Sciatic nerve (tissue), 2 donors: ENCODE measurements around the gene MPP1. TPM values are rescaled to one million over a fixed set of nuclear protein-coding genes. Genes with fewer than 3 reads are reported as not detected.
A peak's percentile ranks its signal among the peaks of the same experiment; 100 is the strongest.

ENCODE experiments used
- ATAC-seq: fragments of 200-7000 bp; cut with Tn5 transposase; one replicate; pipeline ENCODE4 v1.9.1; 2020; ENCODE audit warnings: mild to moderate bottlenecking, moderate library complexity
- DNase-seq: peaks from one replicate; pipeline ENCODE4 v3.0.0-alpha.2; 2020; ENCODE audit warnings: low spot score
- intact Hi-C: fragments of 100-400 bp; cut with DNase I; formaldehyde crosslinking; loops from one replicate; pipeline ENCODE4 v1.14.2; 2022
- total RNA-seq: library from RNA; stranded (reverse); fragmentation: NEBNext Ultra II Directional; extraction: Animal tissue kit (Norgen Biotek cat#: 25700); gene quantifications from one replicate; pipeline ENCODE4 v1.2.1, GENCODE V29; 2021
- donor health status: DM: no; HTN: no; CAD: no.
- donor health status: DM: no; HTN: no; CAD: no.

Gene MPP1
- total RNA-seq, 1 donor from 2014 or later = 52.0 TPM

DNA sequence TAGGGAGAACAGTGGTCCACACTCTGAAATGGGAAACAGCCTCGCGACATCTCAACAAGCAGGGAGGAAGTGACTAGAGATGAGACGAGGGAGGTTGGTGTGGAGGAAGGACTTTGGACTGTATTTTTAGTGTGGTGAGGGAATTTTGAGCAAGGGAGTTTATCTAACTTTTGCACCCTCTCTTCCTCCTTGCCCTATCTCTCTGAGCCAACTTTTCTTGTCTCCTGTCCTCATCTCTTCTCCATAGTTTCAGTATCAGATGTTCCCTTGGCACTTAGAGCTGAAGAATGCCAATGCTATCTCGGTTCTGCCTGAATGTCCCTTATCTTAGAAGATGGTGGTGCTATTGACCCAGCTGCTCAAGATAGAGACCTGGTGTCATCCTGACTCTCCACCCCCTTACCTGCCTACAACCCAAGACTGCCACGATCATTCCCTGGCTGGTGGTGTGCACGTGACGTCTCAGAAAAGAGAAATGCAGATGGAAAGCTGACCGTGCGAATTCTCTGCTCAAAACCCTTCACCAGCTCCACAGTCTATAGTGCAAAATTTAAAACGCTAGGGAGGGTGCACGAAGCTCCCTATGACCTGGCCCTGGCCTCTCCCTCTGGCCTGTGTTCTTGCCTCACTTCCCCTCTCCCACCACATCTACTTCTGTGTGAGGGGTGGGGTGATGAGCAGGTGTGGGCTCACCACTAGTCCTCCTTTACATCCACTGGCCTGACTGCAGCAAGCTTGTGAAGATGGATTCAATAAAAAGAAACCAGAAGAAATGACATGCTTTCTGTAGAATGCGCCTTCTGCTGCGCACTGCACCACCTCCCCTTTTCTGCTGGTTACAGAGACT is 20.9 kb downstream of the MPP1 start:
- DNase-seq (no peak), ATAC-seq (no peak)
- intact Hi-C loops = no loop called here

DNA sequence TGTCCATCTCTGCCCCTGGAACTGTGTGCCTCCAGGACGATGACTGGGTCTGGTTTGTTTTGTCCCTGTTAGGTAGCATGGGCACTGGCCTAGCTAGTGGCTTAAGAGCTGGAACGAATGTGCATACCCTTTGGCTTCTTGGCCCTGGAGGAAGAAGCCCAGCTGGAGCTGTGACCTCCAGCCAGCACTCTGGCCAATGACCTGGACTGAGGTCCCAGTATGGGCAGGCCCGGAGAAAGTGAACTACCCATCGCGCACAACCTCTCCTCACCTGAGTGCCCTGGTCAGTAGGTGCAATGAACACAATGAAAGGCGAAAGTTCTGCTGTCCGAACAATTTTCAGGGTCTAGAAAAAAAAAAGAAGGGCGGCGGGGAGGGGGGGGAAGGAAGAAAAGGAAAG is 24.3 kb downstream of the MPP1 start:
- intact Hi-C loops = no loop called here
- ATAC-seq (no peak), DNase-seq (no peak)

DNA sequence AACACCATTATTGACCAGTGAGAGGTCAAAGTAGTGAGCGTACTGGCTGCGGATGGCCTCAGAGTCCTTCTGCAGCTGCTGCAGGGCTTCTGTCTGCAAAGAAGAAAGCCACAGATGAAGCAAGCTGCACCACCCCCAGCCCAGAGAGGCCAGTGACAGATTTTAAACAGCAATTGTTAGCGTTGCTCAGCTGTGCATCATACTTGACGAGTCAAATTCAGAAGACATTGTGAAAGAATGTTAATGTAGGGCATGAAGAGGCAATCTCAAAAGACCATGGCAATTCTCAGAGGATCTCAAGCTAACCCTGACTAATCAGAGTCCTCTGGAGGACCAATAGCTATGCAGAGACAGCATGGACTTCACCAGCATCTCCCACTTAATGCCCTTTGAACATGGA is 26.0 kb downstream of the MPP1 start:
- DNase-seq = no peak
- intact Hi-C loops = no loop called here
- ATAC-seq = no peak

DNA sequence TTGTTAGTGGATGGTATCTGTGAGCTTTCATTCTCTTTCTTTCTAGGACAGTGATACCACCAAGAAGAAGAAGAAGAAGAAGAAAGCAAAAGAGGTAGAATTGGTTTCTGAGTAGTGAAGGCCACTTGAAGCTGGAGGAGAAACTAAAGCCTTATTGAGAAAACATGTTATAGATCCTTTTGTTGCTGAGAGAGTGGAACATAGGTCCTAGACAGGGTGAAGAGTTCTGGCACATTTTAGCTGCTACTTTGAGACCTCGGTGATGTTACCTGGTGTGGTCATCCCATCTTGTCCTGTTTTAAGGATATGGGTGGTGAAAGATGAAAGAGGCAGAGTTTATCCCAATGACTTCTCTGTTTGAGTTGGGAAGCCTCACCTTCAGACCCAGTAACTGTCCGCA is 28.5 kb downstream of the MPP1 start:
- ATAC-seq (no peak), DNase-seq (no peak)
- intact Hi-C loops = no loop called here

GRCh38 chrX:154775419-154776349 is 29.6 kb downstream of the MPP1 start:
- DNase-seq (no peak), ATAC-seq (no peak)
- intact Hi-C loops = no loop called here

DNA sequence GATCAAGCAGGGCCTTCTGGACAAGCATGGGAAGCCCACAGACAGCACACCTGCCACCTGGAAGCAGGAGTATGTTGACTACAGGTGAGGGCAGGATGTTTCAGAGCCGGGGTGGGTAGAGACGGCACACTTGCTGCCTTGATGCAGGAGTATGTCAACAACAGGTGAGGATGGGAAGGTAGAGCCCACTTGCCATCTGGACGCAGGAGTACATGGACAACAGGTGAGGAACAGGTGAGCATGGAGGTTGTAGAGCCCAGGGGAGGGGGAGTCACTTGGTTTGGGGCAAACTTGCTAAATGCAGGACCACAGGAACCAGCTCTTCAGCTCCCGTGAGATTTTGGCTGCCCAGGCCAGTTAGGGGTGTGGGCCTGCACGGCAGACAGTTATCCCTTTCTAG is 30.7 kb downstream of the MPP1 start:
- ATAC-seq (no peak), DNase-seq (no peak)
- intact Hi-C loops = no loop called here

DNA sequence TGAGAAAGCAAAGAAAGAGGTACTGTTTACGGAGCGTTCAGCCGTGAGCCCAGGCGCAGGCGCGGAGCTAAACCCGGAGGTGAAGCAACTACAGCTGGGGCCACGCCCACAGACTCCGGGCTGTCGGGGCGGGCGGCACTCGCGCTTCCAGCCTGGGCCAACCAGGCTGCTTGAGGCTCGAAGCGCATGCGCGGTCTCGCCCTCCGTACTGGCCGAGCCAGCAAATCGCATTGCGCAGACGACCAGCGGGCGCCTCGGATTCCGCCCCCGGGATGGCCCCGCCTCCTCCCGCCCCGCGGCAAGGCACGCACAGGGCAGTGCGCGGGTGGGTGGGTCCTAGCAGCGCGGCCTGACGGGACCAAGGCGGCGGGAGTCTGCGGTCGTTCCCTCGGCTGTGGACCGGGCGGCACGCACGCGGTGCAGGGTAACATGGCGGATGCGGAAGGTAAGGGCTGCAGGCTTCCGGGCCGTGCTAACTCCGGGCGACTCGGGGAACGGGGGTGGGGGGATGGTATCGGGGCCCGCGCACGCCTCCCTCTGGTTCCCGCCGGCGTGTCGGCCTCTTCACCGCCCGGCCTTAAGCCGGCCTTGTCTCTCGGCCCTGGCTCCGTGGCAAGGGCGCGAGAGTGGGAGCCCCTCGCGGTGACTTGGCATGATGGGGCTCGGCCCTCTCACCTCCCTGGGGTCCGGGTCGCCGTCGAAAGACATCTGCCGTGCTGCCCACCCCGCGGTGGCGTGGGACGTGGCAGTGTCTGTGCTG is 42.6 kb downstream of the MPP1 start, which contains the start of gene DKC1:
Gene DKC1 (plus strand): TSS at position 328 of the 760 bp plus-strand sequence. CDS start 102 bp downstream, at position 430.
- intact Hi-C loops = no loop called here
- ATAC-seq (peak; percentile 99), DNase-seq (peak; percentile 96)

DNA sequence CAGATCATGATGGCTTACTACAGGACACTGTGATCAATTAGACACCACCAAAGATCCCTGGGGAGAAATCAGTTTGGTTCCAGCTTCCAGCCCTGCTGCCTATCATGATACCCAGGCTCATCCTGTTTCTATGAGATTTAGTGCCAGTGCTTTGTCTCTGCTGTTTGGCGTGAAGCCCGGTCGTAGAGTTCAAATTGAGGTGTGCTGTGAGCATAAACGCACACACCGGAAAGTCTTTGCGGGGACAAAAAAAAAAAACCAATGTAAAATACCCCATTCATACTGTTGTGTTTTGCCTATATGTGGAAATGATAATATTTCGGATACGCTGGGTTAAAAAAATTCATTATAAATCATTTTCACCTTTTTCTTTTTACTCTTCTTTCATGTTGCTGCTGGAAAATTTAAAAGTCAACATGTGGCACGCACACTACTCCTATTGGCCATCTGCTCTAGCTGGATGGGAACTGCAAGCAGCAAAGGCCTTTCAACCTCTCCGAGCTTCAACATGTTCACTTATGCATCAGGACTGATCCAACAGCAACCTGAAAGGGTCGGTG is 43.2 kb downstream of the MPP1 start:
- intact Hi-C loops = no loop called here
- ATAC-seq = no peak

GRCh38 chrX:154758696-154759095 is 46.6 kb downstream of the MPP1 start:
- ATAC-seq = no peak
- DNase-seq = no peak
- intact Hi-C loops = no loop called here

More for the DNA sequence above, 43.2 kb downstream of the MPP1 start:
- no peak for DNase-seq

DNA sequence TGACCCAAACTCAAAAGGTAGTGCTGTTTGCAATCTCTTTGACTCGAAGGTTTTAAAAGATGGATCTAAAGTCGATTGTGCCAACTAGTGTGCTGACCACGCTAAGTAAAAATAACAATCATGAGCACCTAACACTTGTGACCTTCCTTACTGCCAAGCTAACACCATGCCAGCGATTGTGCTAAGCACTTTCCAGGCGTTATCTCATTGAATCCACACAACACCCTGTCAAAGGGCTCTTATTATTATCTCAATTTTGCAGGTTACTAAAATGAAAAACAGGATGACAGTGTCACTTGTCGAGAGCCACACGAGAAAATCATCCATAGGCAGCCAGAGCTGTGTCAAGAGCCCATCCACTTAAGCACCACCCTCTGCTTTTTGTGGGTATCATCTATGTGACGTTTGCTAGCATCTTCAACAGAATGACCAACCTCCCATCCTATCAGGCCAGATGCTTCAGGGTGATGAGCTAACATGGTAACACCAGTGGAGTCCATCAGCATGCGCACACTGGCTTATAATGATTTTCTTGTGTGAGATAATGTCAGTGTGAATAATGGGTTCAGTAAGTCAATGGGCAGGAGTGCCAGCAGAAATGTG is 53.5 kb downstream of the MPP1 start:
- DNase-seq (no peak), ATAC-seq (no peak)
- intact Hi-C loops = no loop called here

GRCh38 chrX:154751203-154751668 is 54.0 kb downstream of the MPP1 start:
- intact Hi-C loops = no loop called here
- DNase-seq (no peak), ATAC-seq (peak; percentile 11)

DNA sequence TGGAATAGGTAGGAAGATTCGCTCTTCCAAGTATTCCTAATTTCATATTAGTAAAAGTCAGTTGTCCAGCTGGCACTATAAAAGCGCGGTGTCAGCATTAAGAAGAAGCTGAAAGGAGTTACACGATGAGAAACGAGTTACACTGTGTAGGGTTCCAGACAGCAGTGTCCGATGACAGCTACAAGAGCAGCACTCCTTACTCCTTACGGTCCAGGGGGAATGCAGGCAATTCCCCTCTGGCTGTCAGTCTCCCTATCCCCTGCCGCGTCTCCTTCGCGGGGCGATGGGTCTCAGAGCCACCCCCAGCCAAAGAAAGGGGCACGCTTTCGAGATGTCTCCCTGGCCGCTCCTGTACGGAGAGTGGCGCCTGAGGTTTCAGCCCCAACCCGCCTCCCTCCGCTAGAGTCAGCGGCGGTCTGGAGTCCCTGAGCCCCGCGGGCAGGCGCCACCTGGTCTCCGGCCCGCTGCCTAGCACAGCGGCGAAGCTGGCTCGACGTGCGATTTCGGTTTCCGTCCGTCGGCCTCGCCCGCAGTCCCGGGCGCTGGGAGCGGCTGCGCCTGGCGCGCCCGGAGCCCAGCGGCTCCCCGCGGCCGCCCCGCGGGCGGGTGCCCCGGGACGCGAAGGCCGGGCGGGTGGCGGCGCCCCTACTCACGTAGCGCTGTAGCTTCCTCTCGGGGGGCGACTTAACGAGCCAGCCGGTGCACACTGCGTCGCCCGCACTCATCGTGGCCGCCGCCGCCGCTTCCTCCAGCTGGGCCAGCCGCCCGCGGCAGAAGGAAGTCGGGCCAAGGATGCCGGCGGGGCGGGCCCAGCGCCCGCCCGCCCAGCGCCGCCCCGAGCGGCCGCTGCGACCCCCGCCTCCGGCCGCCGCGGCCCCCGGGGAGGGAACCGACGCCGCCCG is 54.7 kb downstream of the MPP1 start, which contains the start of gene GAB3:
Gene GAB3 (minus strand): TSS at position 777 of the 902 bp plus-strand sequence. CDS start 52 bp downstream, at position 725.
- intact Hi-C loops = no loop called here
- ATAC-seq (peak; percentile 73), DNase-seq (no peak)

GRCh38 chrX:154749856-154750255 is 55.4 kb downstream of the MPP1 start:
- peak; percentile 17 for ATAC-seq
- intact Hi-C loops = no loop called here

DNA sequence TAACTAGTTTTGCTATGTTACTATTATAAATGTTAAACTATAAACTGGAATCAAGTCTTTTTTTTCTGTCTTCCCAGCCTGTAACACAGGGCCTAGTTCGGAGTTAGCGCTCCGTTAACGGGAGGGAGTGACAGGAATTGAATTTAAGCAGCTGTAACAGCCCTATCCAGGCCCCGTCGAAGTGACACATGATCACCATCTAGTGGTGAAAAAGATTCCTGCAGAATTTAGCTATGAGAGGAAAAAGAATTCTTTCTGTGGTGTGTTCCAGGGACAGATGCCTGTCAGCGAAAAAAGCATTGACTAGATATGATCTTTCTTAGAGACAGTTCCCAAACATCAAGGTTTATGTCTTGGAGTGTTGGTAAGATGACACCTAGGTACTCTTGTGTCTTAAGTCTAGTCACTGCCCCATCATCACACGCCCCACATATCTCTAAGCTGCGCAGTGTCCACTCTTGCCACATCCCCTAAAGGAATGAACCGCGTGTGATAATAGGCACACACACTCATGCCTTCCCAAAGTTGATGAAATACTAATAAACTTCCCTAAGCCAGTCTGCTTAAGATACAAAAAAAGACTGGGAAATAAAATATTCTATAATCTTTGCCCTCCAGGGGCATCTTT is 56.5 kb downstream of the MPP1 start:
- intact Hi-C loops = no loop called here
- DNase-seq (no peak), ATAC-seq (peak; percentile 91)

More at GRCh38 chrX:154749856-154750255, 55.4 kb downstream of the MPP1 start:
- DNase-seq = no peak

DNA sequence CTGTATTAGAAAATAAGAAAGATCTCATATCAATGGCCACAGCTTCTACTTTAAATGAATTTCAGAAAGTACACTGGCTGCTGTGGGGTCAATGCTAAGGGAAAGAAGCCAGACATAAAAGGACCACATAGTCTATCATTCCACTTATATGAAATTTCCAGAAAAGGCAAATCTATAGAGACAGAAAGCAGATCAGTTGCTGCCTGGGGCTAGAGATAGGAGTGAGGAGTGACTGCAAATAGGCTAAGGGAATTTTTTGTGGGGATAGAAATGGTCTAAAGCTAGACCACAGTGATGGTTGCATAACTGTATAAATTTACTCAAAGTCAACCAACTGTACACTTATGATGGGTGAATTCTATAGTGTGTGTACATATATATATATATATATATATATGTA is 62.7 kb downstream of the MPP1 start:
- ATAC-seq (no peak), DNase-seq (no peak)
- intact Hi-C loops = no loop called here

DNA sequence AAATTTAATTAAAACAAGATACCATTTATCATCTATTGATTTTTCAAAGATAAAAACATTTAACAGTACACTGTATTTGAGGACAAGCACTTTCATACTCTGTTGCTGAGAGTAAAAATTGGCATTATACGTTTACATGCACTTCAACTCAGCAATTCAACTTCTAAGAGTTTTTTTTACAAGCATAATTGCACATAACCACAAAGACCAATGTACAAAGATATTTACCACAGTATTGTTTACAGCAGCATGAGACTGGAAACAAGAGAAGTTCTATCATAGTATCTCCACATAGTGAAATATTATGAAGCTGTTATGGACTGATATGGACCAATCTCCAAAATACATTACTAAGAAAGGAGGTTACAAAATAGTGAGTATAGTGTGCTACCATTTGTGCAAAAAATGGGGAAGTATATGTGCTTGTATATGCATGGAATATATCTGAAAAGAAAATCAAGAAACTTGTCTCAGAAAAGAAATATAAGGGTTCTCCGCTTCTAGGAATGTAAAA is 65.3 kb downstream of the MPP1 start:
- ATAC-seq (no peak), DNase-seq (no peak)
- intact Hi-C loops = no loop called here
